GM12878 (cell line): ENCODE results near the gene RASAL1. TPM values are rescaled to one million over a fixed set of nuclear protein-coding genes. Genes with fewer than 3 reads are reported as not detected.

Experiments used
- CREB1 ChIP-seq: IDR thresholded peaks from 2 replicates; pipeline ENCODE4 v1.6.1; 2012; ENCODE audit warnings: low read depth, mild to moderate bottlenecking, inconsistent platforms
- CUX1 ChIP-seq: IDR thresholded peaks from 2 replicates; pipeline ENCODE4 v1.6.1; 2012; ENCODE audit warnings: improper control_type of control experiment, low read depth, low read length; ENCODE audit not compliant: insufficient replicate concordance
- HDAC2 ChIP-seq: fragments of 200-600 bp; sonication (generic); IDR thresholded peaks from 2 replicates; pipeline ENCODE4 v1.6.1; 2017
- IKZF1 ChIP-seq: fragments of 450-650 bp; conservative IDR thresholded peaks from 2 replicates; pipeline ENCODE4 v1.6.1; 2017; ENCODE audit warnings: antibody characterized with exemption, mild to moderate bottlenecking
- IKZF2 ChIP-seq, 2 experiments: fragments of 450-650 bp; IDR thresholded peaks; 2 replicates each; pipeline ENCODE4 v1.6.1; 2017; ENCODE audit warnings: mild to moderate bottlenecking in 2 of 2, moderate library complexity in 2 of 2
- LARP7 ChIP-seq: fragments of 450-650 bp; IDR thresholded peaks from 2 replicates; pipeline ENCODE4 v1.6.1; 2017; ENCODE audit warnings: mild to moderate bottlenecking
- NFYA ChIP-seq: IDR thresholded peaks from 2 replicates; pipeline ENCODE4 v1.6.1; 2011; ENCODE audit warnings: low read depth, mild to moderate bottlenecking, low read length, improper control_type of control experiment, borderline replicate concordance
- NKRF ChIP-seq: fragments of 450-650 bp; conservative IDR thresholded peaks from 2 replicates; pipeline ENCODE4 v1.6.1; 2017; ENCODE audit warnings: mild to moderate bottlenecking, moderate library complexity
- PAX8 ChIP-seq: fragments of 450-650 bp; IDR thresholded peaks from 2 replicates; pipeline ENCODE4 v1.6.1; 2017; ENCODE audit warnings: mild to moderate bottlenecking, moderate library complexity
- PRDM15 ChIP-seq: fragments of 450-650 bp; formaldehyde crosslinking; IDR thresholded peaks from 2 replicates; pipeline ENCODE4 v1.4.0; 2020; ENCODE audit warnings: mild to moderate bottlenecking, moderate library complexity
- SUPT20H ChIP-seq: IDR thresholded peaks from 2 replicates; pipeline ENCODE4 v1.6.1; 2011; ENCODE audit warnings: low read depth, mild to moderate bottlenecking, low read length, moderate library complexity, borderline replicate concordance; ENCODE audit not compliant: control insufficient read depth
- SUZ12 ChIP-seq: fragments of 200-600 bp; sonication (generic); IDR thresholded peaks from one replicate; pipeline ENCODE4 v1.6.1; 2018; ENCODE audit warnings: antibody characterized with exemption, mild to moderate bottlenecking; ENCODE audit not compliant: unreplicated experiment
- ZBED1 ChIP-seq: IDR thresholded peaks from 2 replicates; pipeline ENCODE4 v1.6.1; 2016; ENCODE audit warnings: borderline replicate concordance
- ZBTB33 ChIP-seq: fragments of 450-650 bp; IDR thresholded peaks from 2 replicates; pipeline ENCODE4 v1.6.1; 2017; ENCODE audit warnings: mild to moderate bottlenecking
- polyA plus RNA-seq, 11 experiments: library from polyadenylated mRNA; depleted of rRNA in 4 of 11; unstranded in 6 of 11; stranded (reverse) in 5 of 11; fragments of >200 nt; fragmentation: Nextera tagmentation in 4 of 11; fragmentation: Illumina TruSeq in 1 of 11; extraction: Ambion mirVana in 4 of 11; extraction: Trizol in 1 of 11; gene quantifications; 1 replicate in 1 of 11; 2 replicates in 10 of 11; pipeline versions ENCODE4 v1.2.1 to v1.2.3, GENCODE V29; 2011 to 2016; ENCODE audit warnings: inconsistent platforms in 2 of 11, missing spikeins in 2 of 11, low read depth in 1 of 11
- total RNA-seq, 4 experiments: library from RNA; depleted of rRNA in 3 of 4; stranded (reverse); fragments of >200 nt in 3 of 4; fragmentation: Illumina TruSeq in 1 of 4; extraction: Trizol in 1 of 4; gene quantifications; 2 replicates each; pipeline versions ENCODE4 v1.2.1 to v1.2.3, GENCODE V29; 2013 to 2021

Gene RASAL1
- total and polyA plus RNA-seq, 10 of the 15 experiments (the other 5 are each of a cell fraction or from before 2014, with no cell fraction given) = 0.12 to 1.0 (median 0.52) TPM; not detected in 6

GRCh38 chr12:113088971-113089756 is 46.4 kb downstream of the RASAL1 start (continued):
- TF ChIP-seq PRDM15 (CRISPR knock-in tag) (no peak), SUPT20H (no peak), CUX1 (peak; percentile 95), IKZF2 (IDR thresholded peaks at IDR 0.05) (peak in 1 of 2 experiments; percentile 32; a peak in 2 of 4 replicates), PAX8 (no peak), CREB1 (0 out of 2 replicates have a peak, but pooled peaks have one; percentile 34), ZBED1 (no peak), IKZF1 (peak; percentile 53), HDAC2 (no peak), LARP7 (no peak; the same call in 1 of the 2 replicates), SUZ12 (no peak), NFYA (no peak), ZBTB33 (no peak), NKRF (no peak)
